HepG2 (cell line): ENCODE results near the gene CHRNA3. TPM values are rescaled to one million over a fixed set of nuclear protein-coding genes. Genes with fewer than 3 reads are reported as not detected.

Source experiments
- ATAC-seq: fragments of 200-7000 bp; cut with Tn5 transposase; 3 replicates; pipeline ENCODE4 v1.9.1; 2020; ENCODE audit warnings: mild to moderate bottlenecking, moderate library complexity
- BruUV-seq: library from RNA; stranded (reverse); fragments of 400-500 nt; replicated peaks from 2 replicates; lab custom pipeline; 2021; lab: Mats Ljungman, UMichigan
- CTCF ChIA-PET: fragments of 300-600 bp; formaldehyde crosslinking; extraction: SDS; loops from one replicate; lab custom pipeline; 2021; ENCODE audit warnings: low total read pairs, inconsistent platforms, low intra/inter-chr PET ratio; lab: Yijun Ruan, JAX
- POLR2A ChIA-PET: fragments of 350-600 bp; sonication (Branson Sonifier 250); formaldehyde crosslinking; loops from one replicate; lab custom pipeline; 2020; ENCODE audit warnings: antibody characterized with exemption, inconsistent platforms; lab: Yijun Ruan, JAX
- DNase-seq: peaks from one replicate; pipeline ENCODE4 v3.0.0-alpha.2; 2015; ENCODE audit warnings: low spot score
- FAIRE-seq: peaks from 3 replicates; lab custom pipeline; 2011; peaks lifted over from hg19 to GRCh38; lab: Jason Lieb, UNC
- H2AFZ ChIP-seq: one replicate; pipeline ENCODE4 v1.6.1; 2011; ENCODE audit warnings: low read length, inconsistent platforms
- H3K27ac ChIP-seq: fragments of 300-600 bp; 3 replicates; pipeline ENCODE4 v1.8.0; 2011; ENCODE audit warnings: mixed run types, mild to moderate bottlenecking, mixed read lengths, low read length, inconsistent platforms; ENCODE audit not compliant: insufficient read depth; ENCODE audit errors: extremely low read length
- H3K27me3 ChIP-seq, 2 experiments: fragments of 200-600 bp in 1 of 2; 2 replicates in 1 of 2; 3 replicates in 1 of 2; pipeline versions ENCODE4 v1.6.0 to v1.8.0; 2011; ENCODE audit warnings: low read length in 2 of 2, mild to moderate bottlenecking in 2 of 2, moderate library complexity in 2 of 2, inconsistent platforms in 1 of 2; ENCODE audit not compliant: insufficient read depth in 2 of 2, control insufficient read depth in 1 of 2
- H3K36me3 ChIP-seq, 2 experiments: fragments of 200-600 bp in 1 of 2; replicated peaks in 1 of 2; 2 replicates in 1 of 2; 3 replicates in 1 of 2; pipeline versions ENCODE4 v1.5.1 to v1.8.0; 2011; ENCODE audit warnings: low read length in 2 of 2, inconsistent platforms in 1 of 2; ENCODE audit not compliant: insufficient read depth in 2 of 2, control insufficient read depth in 1 of 2
- H3K4me1 ChIP-seq: 2 replicates; pipeline ENCODE4 v1.5.1; 2012; ENCODE audit warnings: low read length, inconsistent platforms; ENCODE audit not compliant: insufficient read depth
- H3K4me2 ChIP-seq: 2 replicates; pipeline ENCODE4 v1.6.0; 2011; ENCODE audit warnings: low read depth, low read length, inconsistent platforms
- H3K4me3 ChIP-seq, 3 experiments: fragments of 200-600 bp in 1 of 3; sonication (generic), shearing (Covaris generic) in 1 of 3; replicated peaks in 1 of 3; 2 replicates each; pipeline ENCODE4 v1.5.1; 2011 to 2016; ENCODE audit warnings: low read length in 3 of 3, inconsistent platforms in 2 of 3, low read depth in 2 of 3, mild to moderate bottlenecking in 2 of 3, control low read depth in 1 of 3, mixed read lengths in 1 of 3; ENCODE audit not compliant: insufficient read depth in 1 of 3
- H3K79me2 ChIP-seq: one replicate; pipeline ENCODE4 v1.6.1; 2011; ENCODE audit warnings: low read length, inconsistent platforms; ENCODE audit not compliant: insufficient read depth
- H3K9ac ChIP-seq: 2 replicates; pipeline ENCODE4 v1.6.0; 2011; ENCODE audit warnings: mild to moderate bottlenecking, low read depth, low read length, inconsistent platforms; ENCODE audit not compliant: insufficient read depth
- H3K9me3 ChIP-seq: 2 replicates; pipeline ENCODE4 v1.5.1; 2012; ENCODE audit warnings: mild to moderate bottlenecking, low read length
- H4K20me1 ChIP-seq: 2 replicates; pipeline ENCODE4 v1.6.0; 2011; ENCODE audit warnings: inconsistent platforms, mild to moderate bottlenecking, low read length, moderate library complexity; ENCODE audit not compliant: insufficient read depth
- FIP1L1 ChIP-seq: fragments of 200-400 bp; formaldehyde crosslinking; IDR thresholded peaks from 2 replicates; pipeline ENCODE4 v1.6.1; 2018; ENCODE audit warnings: low read depth, mild to moderate bottlenecking, low read length, moderate library complexity, borderline replicate concordance; ENCODE audit not compliant: insufficient read depth
- JUN ChIP-seq: sonication (generic); formaldehyde crosslinking; IDR thresholded peaks from 2 replicates; pipeline ENCODE4 v1.4.0; 2020; ENCODE audit warnings: mild to moderate bottlenecking, missing genetic modification reagents
- MED1 ChIP-seq: sonication (generic); formaldehyde crosslinking; IDR thresholded peaks from 2 replicates; pipeline ENCODE4 v1.4.0; 2020; ENCODE audit warnings: missing genetic modification reagents
- NCOA5 ChIP-seq: sonication (generic); formaldehyde crosslinking; IDR thresholded peaks from 2 replicates; pipeline ENCODE4 v1.4.0; 2020; ENCODE audit warnings: missing genetic modification reagents
- PAXIP1 ChIP-seq: sonication (generic); formaldehyde crosslinking; conservative IDR thresholded peaks from 2 replicates; pipeline ENCODE4 v1.4.0; 2020; ENCODE audit warnings: mild to moderate bottlenecking, missing genetic modification reagents, moderate library complexity
- PITX1 ChIP-seq: sonication (generic); formaldehyde crosslinking; IDR thresholded peaks from 2 replicates; pipeline ENCODE4 v1.5.1; 2020; ENCODE audit warnings: mild to moderate bottlenecking, missing genetic modification reagents
- RARA ChIP-seq: IDR thresholded peaks from 2 replicates; pipeline ENCODE4 v1.6.1; 2016; ENCODE audit warnings: missing genetic modification reagents, missing compliant biosample characterization
- RBM39 ChIP-seq: fragments of 200-400 bp; formaldehyde crosslinking; IDR thresholded peaks from one replicate; pipeline ENCODE4 v1.6.1; 2018; ENCODE audit warnings: antibody characterized with exemption, mild to moderate bottlenecking, low read depth, low read length; ENCODE audit not compliant: poor library complexity, severe bottlenecking
- SMAD3 ChIP-seq: sonication (generic); formaldehyde crosslinking; IDR thresholded peaks from 2 replicates; pipeline ENCODE4 v1.4.0; 2020; ENCODE audit warnings: missing genetic modification reagents
- SOX13 ChIP-seq, 3 experiments: fragments of 450-650 bp in 1 of 3; sonication (generic) in 1 of 3; formaldehyde crosslinking in 1 of 3; IDR thresholded peaks in 2 of 3; conservative IDR thresholded peaks in 1 of 3; 2 replicates each; pipeline versions ENCODE4 v1.5.0 to v1.6.1; 2016 to 2020; ENCODE audit warnings: antibody characterized with exemption in 1 of 3, mild to moderate bottlenecking in 1 of 3, missing compliant biosample characterization in 1 of 3, missing genetic modification reagents in 1 of 3, moderate library complexity in 1 of 3
- UBTF ChIP-seq: sonication (generic); formaldehyde crosslinking; IDR thresholded peaks from 2 replicates; pipeline ENCODE4 v1.4.0; 2020; ENCODE audit warnings: mild to moderate bottlenecking, missing genetic modification reagents
- ZNF17 ChIP-seq: sonication (generic); formaldehyde crosslinking; IDR thresholded peaks from 2 replicates; pipeline ENCODE4 v1.5.0; 2020; ENCODE audit warnings: mild to moderate bottlenecking, missing genetic modification reagents
- ZNF546 ChIP-seq: sonication (generic); formaldehyde crosslinking; conservative IDR thresholded peaks from 2 replicates; pipeline ENCODE4 v1.8.1; 2023; ENCODE audit warnings: mild to moderate bottlenecking, missing genetic modification reagents
- ZNF674 ChIP-seq: sonication (generic); formaldehyde crosslinking; IDR thresholded peaks from 2 replicates; pipeline ENCODE4 v1.5.0; 2020; ENCODE audit warnings: low read depth, mild to moderate bottlenecking, missing genetic modification reagents
- WGBS: methylation state at CpG from one replicate; pipeline ENCODE4 v1.1.6; 2017; ENCODE audit warnings: low lambda C conversion rate; 5-methylcytosine and 5-hydroxymethylcytosine counted together
- in situ Hi-C: cut with HindIII; loops from 2 replicates; pipeline ENCODE4 v1.10.0; 2017; ENCODE audit warnings: low pct_unique_long_range_greater_than_20kb; ENCODE audit not compliant: extremely low pct_ligation_motif_present
- intact Hi-C: fragments of 100-400 bp; cut with micrococcal nuclease; formaldehyde crosslinking; loops from one replicate; pipeline ENCODE4 v1.10.0; 2022; ENCODE audit not compliant: unreplicated experiment
- polyA plus RNA-seq, 8 experiments: library from polyadenylated mRNA; depleted of rRNA in 3 of 8; stranded (reverse) in 7 of 8; unstranded in 1 of 8; fragments of >200 nt; fragmentation: Illumina TruSeq in 4 of 8; extraction: Trizol in 4 of 8; gene quantifications; 2 replicates each; pipeline versions ENCODE4 v1.2.1 to v1.2.3, GENCODE V29; 2011 to 2016; ENCODE audit warnings: low read depth in 4 of 8, missing spikeins in 1 of 8, mixed read lengths in 1 of 8; ENCODE audit not compliant: insufficient read depth in 1 of 8
- total RNA-seq, 5 experiments: library from RNA; depleted of rRNA; stranded (reverse); fragments of >200 nt; fragmentation: Illumina TruSeq; extraction: Trizol; gene quantifications; 2 replicates each; pipeline ENCODE4 v1.2.3, GENCODE V29; 2016; ENCODE audit warnings: low read depth in 1 of 5
- TF ChIP-seq, protein P1 (sequence below): sonication (generic); formaldehyde crosslinking; IDR thresholded peaks from 2 replicates; pipeline ENCODE4 v1.5.1; 2020; ENCODE audit warnings: missing genetic modification reagents, mild to moderate bottlenecking, borderline replicate concordance
- TF ChIP-seq, protein P2 (sequence below): sonication (generic); formaldehyde crosslinking; IDR thresholded peaks from 2 replicates; pipeline ENCODE4 v1.4.0; 2020; ENCODE audit warnings: missing genetic modification reagents

Gene CHRNA3
- total and polyA plus RNA-seq, 2 of the 13 experiments (the other 11 are each of a cell fraction or from before 2014, with no cell fraction given) = not detected

DNA sequence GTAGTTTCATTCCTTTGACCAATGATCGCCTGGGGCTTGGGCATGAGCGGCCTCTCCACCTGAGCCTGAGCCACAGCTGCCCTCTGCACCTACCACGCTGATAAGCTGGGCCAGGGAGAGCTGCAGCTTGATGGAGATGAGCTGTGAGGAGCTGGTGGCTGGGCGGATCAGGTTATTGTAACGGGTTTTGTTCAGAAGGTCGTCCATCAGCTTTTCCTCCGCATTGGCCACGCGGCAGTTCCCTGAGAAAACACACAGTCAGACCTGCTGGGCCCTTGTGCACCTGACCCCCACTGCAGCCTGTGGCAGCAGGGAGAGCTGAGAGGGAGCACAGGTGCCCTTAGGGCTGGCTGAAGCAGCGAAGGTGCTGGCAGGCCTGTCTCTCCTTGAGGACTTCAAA lies 14.6 kb upstream of the CHRNA3 start:
- FAIRE-seq (no peak), ATAC-seq (no peak), DNase-seq (no peak)
- H2AFZ ChIP-seq = no peak overlapping the region
- H3K4me2 ChIP-seq = no peak overlapping the region
- in situ Hi-C loops = loop anchor here (5.0 kb wide), 1 partner anchor 72 kb away; no protein-coding TSS in a partner anchor
- ChIA-PET POLR2A (no interaction called here), CTCF (no interaction called here)
- no peak overlapping the region for H3K4me3 ChIP-seq
- no peak overlapping the region for H3K9ac ChIP-seq
- no peaks in the 10 kb centered on the region for H3K9me3 ChIP-seq
- BruUV-seq = no TSS peak
- WGBS = 10% methylated on average over 3 of the region's 10 CpGs
- no peaks in the 10 kb centered on the region for H3K4me1 ChIP-seq
- intact Hi-C loops = no loop called here
- H3K27ac ChIP-seq = no peak overlapping the region
- H3K36me3 ChIP-seq = no peaks in the 10 kb centered on the region
- no peaks in the 10 kb centered on the region for H3K79me2 ChIP-seq
- no peaks in the 10 kb centered on the region for H4K20me1 ChIP-seq
- H3K27me3 ChIP-seq = peaks cover 1 to 20% of the 10 kb centered on the region in 2 experiments; a peak in 2 of 5 replicates
- TF ChIP-seq PITX1 = no peak
- no peak for TF ChIP-seq SMAD3 (CRISPR knock-in tag)
- no peak for TF ChIP-seq SOX13 (IDR thresholded peaks at IDR 0.05)
- TF ChIP-seq SOX13 (CRISPR knock-in tag; conservative IDR thresholded peaks at IDR 0.05 in 1 of 2, IDR thresholded peaks at IDR 0.05 in 1 of 2) = no peak
- TF ChIP-seq NCOA5 (CRISPR knock-in tag) = no peak
- TF ChIP-seq RBM39 = no peak
- TF ChIP-seq PAXIP1 (CRISPR knock-in tag) = no peak
- no peak for TF ChIP-seq UBTF (CRISPR knock-in tag)
- TF ChIP-seq, protein P1, sequence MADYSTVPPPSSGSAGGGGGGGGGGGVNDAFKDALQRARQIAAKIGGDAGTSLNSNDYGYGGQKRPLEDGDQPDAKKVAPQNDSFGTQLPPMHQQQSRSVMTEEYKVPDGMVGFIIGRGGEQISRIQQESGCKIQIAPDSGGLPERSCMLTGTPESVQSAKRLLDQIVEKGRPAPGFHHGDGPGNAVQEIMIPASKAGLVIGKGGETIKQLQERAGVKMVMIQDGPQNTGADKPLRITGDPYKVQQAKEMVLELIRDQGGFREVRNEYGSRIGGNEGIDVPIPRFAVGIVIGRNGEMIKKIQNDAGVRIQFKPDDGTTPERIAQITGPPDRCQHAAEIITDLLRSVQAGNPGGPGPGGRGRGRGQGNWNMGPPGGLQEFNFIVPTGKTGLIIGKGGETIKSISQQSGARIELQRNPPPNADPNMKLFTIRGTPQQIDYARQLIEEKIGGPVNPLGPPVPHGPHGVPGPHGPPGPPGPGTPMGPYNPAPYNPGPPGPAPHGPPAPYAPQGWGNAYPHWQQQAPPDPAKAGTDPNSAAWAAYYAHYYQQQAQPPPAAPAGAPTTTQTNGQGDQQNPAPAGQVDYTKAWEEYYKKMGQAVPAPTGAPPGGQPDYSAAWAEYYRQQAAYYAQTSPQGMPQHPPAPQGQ (CRISPR knock-in tag) = no peak
- TF ChIP-seq FIP1L1 = no peak
- TF ChIP-seq, protein P2, sequence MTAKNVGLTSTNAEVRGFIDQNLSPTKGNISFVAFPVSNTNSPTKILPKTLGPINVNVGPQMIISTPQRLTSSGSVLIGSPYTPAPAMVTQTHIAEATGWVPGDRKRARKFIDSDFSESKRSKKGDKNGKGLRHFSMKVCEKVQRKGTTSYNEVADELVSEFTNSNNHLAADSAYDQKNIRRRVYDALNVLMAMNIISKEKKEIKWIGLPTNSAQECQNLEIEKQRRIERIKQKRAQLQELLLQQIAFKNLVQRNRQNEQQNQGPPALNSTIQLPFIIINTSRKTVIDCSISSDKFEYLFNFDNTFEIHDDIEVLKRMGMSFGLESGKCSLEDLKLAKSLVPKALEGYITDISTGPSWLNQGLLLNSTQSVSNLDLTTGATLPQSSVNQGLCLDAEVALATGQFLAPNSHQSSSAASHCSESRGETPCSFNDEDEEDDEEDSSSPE = no peak
- TF ChIP-seq JUN (CRISPR knock-in tag) = no peak
- TF ChIP-seq ZNF546 (CRISPR knock-in tag) = no peak
- no peak for TF ChIP-seq ZNF674 (CRISPR knock-in tag)
- no peak for TF ChIP-seq ZNF17 (CRISPR knock-in tag)
- no peak for TF ChIP-seq RARA
- no peak for TF ChIP-seq MED1 (CRISPR knock-in tag)
